ENCODE measurements around the gene ERC1.

ERC1 gene

DNA sequence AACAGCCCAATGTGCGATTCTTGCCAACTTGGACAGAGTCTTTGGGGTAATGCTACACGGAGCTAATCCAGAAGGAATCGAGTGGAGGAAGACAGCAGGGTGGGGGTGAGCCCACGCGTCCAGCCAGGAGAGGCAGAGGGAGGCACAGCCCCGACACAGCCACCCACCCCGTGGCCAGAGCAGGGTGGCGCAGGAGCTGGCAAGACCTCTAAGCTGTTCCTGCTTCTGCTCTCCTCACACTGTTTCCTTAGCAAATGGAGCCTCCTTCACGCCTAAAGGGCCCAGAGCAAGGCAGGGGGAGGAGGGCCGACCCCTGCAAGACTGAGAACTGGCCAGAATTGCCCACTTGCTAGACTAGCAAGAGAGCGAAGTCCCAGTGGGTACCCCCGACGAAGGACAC, 511.8 kb downstream of the ERC1 start:
- DNase-seq (ENCODE audit: low read depth in 1 of 2, low spot score in 1 of 2) = no peak

- DNase-seq (ENCODE audit: low read depth in 1 of 2, low spot score in 1 of 2) = no peak
These were observed 512.3 kb downstream of the ERC1 start for GRCh38 chr12:1503281-1503711.

DNA sequence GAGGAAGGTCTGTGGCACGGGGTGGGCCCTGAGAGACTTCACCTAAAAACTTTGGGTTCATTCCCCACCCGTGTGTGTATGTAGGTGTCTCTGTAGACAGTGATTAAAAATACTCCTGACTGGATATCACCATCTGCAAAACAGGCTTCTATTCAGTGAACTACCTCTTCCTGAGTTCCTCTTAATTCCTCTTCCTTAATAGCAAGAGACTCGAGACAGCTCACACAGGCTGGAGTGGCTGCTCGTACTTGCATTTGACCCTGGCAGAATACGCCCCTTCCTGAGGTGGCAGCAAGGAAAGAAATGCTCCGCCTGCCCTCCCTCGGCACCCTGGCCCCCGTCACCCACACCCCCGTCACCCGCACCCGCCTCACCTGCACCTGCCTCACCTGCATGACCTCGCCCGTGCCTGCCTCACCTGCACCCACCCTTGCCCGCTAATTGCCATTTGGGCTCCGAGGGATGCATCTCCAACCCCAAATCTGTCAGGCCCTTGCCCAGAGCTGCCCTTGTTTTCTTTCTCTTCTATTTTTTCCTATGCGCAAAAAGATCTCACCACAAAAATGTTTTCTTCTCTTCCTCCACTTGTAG, 513.4 kb downstream of the ERC1 start:
- no peak for DNase-seq (ENCODE audit: low read depth in 1 of 2, low spot score in 1 of 2)

DNA sequence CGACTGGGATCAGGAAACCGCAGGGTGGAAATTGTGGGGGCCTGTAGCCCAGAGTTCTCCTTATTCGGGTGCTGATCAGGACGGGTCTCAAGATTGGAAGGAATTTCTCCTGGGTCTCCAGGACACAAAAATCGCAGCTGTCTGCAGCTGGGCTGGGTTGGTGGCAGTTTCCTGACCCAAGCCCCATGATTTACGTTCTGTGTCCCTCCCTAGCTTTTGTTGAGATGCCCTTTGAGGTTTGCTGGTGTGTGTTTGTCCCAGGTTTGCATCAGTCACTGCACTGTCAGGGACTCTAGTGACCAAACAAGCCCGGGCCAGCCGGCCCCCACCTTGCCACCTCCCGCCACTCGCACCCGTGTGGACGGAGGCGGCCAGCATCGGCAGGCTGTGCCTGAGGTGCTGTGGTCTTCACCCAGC, 513.9 kb downstream of the ERC1 start:
- DNase-seq (ENCODE audit: low read depth in 1 of 2, low spot score in 1 of 2) = no peak

GRCh38 chr12:1505576-1505975, 514.6 kb downstream of the ERC1 start:
- DNase-seq (ENCODE audit: low read depth in 1 of 2, low spot score in 1 of 2) = no peak

DNA sequence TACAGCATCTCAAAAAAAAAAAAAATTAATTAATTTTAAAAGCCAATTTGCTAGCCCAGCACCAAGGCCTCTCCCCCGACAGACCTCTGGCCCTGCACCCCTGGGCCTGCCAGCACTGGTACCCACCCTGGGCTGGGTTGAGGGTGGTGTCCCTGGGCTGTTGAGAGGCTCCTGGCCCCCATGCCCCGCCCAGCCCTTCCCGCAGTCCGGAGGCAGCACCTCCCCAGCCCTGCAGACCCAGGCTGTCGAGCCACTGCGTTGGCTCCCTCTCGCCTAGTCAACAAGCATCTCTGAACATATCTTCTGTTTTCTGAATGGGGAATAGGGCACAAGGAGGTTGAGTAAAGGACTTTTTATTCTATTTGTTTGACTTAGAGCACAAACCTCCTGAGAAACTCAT, 516.3 kb downstream of the ERC1 start:
- DNase-seq (ENCODE audit: low read depth in 1 of 2, low spot score in 1 of 2) = no peak

GRCh38 chr12:1509413-1510052, 518.5 kb downstream of the ERC1 start:
- DNase-seq (ENCODE audit: low read depth in 1 of 2, low spot score in 1 of 2) = no peak

DNA sequence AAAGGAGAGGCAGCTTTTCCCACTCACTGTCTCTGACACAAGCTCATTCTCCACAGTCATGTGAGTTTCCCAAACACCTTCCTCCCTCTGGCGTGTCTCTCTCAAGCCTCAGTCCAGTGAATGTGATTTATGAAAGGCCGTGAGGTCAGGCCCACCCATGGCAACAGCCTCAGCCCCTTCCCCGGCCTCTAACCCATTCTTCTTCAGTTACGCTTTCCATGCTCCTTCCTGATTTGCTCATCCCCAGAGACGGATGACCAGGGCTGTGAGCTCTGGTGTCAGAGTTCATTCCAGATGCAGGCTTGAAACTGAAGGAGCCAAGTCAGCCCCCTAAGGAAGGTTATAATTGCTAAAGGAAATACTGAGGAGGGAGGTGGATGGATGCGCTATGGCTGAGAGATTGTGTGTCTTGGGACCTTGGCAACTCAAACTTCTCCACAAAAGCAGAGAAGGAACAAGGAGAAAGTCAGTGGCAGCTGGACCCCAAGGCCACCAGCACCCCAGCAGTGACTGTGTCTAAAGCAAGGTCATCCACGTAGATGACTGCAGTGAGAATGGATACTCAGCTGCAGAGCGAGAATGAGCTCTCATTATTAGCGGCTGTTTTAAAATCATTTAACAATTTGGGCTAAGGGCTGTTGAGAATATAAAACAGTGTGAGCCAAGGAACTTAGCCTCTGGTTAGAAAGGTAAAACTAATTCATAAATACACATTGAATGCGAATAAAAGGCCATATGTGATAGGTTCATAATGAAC, 519.2 kb downstream of the ERC1 start:
- DNase-seq (ENCODE audit: low read depth in 1 of 2, low spot score in 1 of 2) = no peak

GRCh38 chr12:1515010-1515409, 524.0 kb downstream of the ERC1 start:
- no peak for DNase-seq (ENCODE audit: low read depth in 1 of 2, low spot score in 1 of 2)

GRCh38 chr12:1515428-1515827, 524.4 kb downstream of the ERC1 start:
- no peak for DNase-seq (ENCODE audit: low read depth in 1 of 2, low spot score in 1 of 2)

GRCh38 chr12:1517007-1517406, 526.0 kb downstream of the ERC1 start:
- no peak for DNase-seq (ENCODE audit: low read depth in 1 of 2, low spot score in 1 of 2)

- no peak for DNase-seq (ENCODE audit: low read depth in 1 of 2, low spot score in 1 of 2)
These were observed 526.9 kb downstream of the ERC1 start for GRCh38 chr12:1517734-1518525.

DNA sequence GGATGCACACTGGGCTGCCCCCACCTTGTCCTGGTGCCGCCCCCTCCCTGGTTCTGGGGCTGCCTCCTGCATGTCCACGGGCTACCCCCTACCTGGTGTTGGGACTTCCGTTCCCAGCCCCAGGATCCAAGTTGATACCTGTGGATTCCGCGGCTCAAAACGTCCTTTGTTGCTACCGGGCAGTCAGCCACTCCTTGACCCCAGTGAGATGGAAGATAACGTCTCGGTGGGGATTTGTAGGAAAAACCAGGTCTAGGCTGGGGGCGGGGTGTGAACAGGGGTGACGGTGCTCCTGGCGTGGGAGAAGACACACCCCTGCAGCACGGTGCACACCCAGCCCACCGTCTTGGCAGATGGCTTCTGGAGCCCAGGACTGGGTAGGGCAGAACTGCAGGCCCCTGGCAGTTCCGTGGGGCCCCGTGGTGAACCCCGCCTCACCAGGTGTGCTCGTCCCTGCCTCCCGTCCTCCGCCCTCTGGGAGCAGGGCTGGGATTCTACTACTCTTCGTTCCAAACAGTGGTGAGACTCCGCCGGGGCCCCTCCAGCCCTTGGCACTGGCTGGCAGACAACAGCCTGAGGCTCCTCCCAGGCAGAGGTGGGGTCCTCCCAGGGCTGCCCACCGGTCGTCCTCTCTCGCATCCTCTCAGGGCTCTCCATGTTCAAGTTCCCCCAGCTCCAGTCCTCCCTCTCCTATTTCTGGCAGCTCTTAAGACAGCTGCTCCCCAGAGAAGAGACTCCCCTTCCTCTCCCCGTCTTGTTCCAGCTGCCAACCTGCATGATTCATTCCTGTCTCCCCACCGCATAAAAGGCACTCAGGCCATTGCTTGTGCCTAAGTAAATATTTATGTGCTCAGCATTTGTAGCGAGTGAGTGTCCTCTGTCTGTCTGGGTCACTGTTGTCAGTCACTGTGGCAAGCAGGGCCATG, 527.8 kb downstream of the ERC1 start:
- DNase-seq (ENCODE audit: low read depth in 1 of 2, low spot score in 1 of 2) = no peak

DNA sequence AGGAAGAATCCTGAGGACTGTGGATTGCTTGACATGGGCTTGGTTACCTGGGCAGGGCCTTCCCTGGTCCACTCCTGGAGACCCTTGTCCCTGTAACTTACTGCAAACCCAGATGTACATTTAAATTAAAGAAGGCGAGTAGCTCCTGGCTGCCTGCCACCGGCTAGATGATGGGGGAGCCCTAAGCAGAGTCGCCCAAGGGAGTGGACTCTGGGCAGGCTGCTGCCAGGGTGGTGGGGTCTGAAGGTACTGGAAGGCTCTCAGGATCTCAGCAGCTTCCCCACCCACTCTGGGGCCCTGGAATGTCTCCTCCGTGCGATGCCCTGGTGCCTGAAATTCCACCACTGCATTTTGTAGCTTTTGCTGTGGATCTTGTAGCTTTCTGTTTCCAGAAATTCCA, 528.6 kb downstream of the ERC1 start:
- DNase-seq (ENCODE audit: low read depth in 1 of 2, low spot score in 1 of 2) = no peak

DNA sequence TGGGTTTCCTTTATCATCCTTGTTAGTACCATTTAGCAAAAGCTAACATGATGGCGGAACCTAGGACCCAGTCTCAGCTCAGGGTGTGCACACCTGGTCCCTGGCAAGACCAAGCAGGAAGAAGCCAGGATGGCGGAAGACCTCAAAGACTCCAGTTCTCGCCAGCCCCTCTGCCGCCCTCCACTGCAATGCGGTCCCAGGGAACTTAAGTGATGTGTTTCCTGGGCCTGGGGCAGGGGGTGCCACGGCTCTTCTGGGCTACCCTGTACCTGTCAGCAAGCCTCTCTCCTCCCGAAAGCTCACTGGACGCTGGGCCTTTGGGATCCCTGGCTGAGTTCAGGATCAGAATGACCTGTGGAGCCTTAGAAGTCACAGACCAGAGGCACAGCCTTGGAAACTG, 532.0 kb downstream of the ERC1 start:
- DNase-seq (ENCODE audit: low read depth in 1 of 2, low spot score in 1 of 2) = no peak

DNA sequence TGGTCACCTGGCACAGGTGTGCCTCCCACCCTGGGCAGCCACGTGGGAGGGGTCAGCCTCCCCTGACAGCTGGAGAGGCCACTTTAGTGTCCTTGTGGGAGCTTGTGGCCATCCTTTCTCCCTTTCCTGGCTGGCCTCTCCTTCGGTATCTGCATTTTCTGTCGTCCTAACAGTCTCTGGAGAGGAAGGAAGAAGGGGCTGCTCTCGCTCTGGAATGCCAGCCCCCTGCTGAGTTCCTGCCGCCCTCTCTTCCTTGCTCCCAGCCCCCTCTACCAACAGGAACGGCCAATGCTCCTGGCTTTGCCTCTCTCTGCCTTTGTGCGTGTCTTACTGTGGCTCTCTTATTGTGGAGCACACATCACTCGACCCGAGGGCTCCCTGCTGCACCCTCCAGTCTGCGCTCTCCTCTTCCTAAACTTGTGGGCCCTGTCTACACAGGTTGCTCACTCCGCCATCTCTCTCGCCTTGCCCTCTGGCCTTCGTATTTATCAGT, 532.6 kb downstream of the ERC1 start:
- DNase-seq (ENCODE audit: low read depth in 1 of 2, low spot score in 1 of 2) = no peak

GRCh38 chr12:1525858-1526257, 534.8 kb downstream of the ERC1 start:
- DNase-seq (ENCODE audit: low read depth in 1 of 2, low spot score in 1 of 2) = no peak

GRCh38 chr12:1527789-1528188, 536.8 kb downstream of the ERC1 start:
- no peak for DNase-seq (ENCODE audit: low read depth in 1 of 2, low spot score in 1 of 2)

DNA sequence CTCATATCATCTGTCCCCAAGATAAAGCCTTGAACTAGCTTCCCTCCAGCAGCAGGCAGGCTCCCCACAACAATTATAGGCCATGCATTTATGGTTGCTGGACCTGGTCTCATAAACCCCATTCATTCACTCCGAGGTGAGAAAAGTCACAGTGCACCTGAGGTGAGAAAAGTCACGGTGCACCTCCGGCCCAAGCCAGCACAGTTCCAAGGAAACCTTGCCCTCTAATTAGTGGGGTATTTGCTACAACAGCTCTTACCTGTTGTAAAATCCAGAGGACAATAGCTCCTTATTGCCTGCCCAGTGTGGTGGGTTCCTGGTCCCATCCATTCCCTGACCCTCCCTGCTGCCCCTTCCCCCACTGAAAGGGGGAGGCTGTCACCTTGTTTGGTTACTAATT, 537.8 kb downstream of the ERC1 start:
- no peak for DNase-seq (ENCODE audit: low read depth in 1 of 2, low spot score in 1 of 2)

- no peak for DNase-seq (ENCODE audit: low read depth in 1 of 2, low spot score in 1 of 2)
These were observed 538.3 kb downstream of the ERC1 start for GRCh38 chr12:1529228-1529861.
